ENCODE results near the gene CNOT6L.

CNOT6L gene

GRCh38 chr4:77714514-77714913 lies 104.7 kb downstream of the CNOT6L start:
- H3K4me1 ChIP-seq (ENCODE audit: low read depth, poor library complexity, severe bottlenecking) = peaks cover 6% of the 10 kb centered on the region
- no peak overlapping the region for H3K9ac ChIP-seq
- no peak overlapping the region for H3K4me2 ChIP-seq
- no peaks in the 10 kb centered on the region; the same call in 1 of the 2 replicates for H3K36me3 ChIP-seq (ENCODE audit: insufficient read depth)
- no peaks in the 10 kb centered on the region for H3K79me2 ChIP-seq (ENCODE audit: insufficient read depth, low read depth)
- no peak for TF ChIP-seq CTCF (conservative IDR thresholded peaks at IDR 0.05; ENCODE audit: low read depth, low read length)
- H3K27ac ChIP-seq = no peak overlapping the region
- no peak overlapping the region for H2AFZ ChIP-seq (ENCODE audit: low read depth)
- H4K20me1 ChIP-seq (ENCODE audit: insufficient read depth) = no peaks in the 10 kb centered on the region
- H3K27me3 ChIP-seq (ENCODE audit: insufficient read depth, low read depth) = no peaks in the 10 kb centered on the region
- no peak overlapping the region for H3K4me3 ChIP-seq (IDR thresholded peaks at IDR 0.05; ENCODE audit: insufficient read depth, low read depth, low read length)

- H3K9ac ChIP-seq = no peak overlapping the region
- H4K20me1 ChIP-seq (ENCODE audit: insufficient read depth) = no peaks in the 10 kb centered on the region
- H3K4me1 ChIP-seq (ENCODE audit: low read depth, poor library complexity, severe bottlenecking) = no peaks in the 10 kb centered on the region
- H3K4me3 ChIP-seq (IDR thresholded peaks at IDR 0.05; ENCODE audit: insufficient read depth, low read depth, low read length) = no peak overlapping the region
- H3K27ac ChIP-seq = no peak overlapping the region
- H3K27me3 ChIP-seq (ENCODE audit: insufficient read depth, low read depth) = no peaks in the 10 kb centered on the region
- TF ChIP-seq CTCF (conservative IDR thresholded peaks at IDR 0.05; ENCODE audit: low read depth, low read length) = no peak
- no peaks in the 10 kb centered on the region; the same call in 1 of the 2 replicates for H3K36me3 ChIP-seq (ENCODE audit: insufficient read depth)
- H3K79me2 ChIP-seq (ENCODE audit: insufficient read depth, low read depth) = no peaks in the 10 kb centered on the region
- no peak overlapping the region for H2AFZ ChIP-seq (ENCODE audit: low read depth)
- no peak overlapping the region for H3K4me2 ChIP-seq
Measured at GRCh38 chr4:77713884-77714283, 105.3 kb downstream of the CNOT6L start.

- H3K27me3 ChIP-seq (ENCODE audit: insufficient read depth, low read depth) = no peaks in the 10 kb centered on the region
- no peak overlapping the region for H3K4me3 ChIP-seq (IDR thresholded peaks at IDR 0.05; ENCODE audit: insufficient read depth, low read depth, low read length)
- no peak for TF ChIP-seq CTCF (conservative IDR thresholded peaks at IDR 0.05; ENCODE audit: low read depth, low read length)
- H3K4me2 ChIP-seq = no peak overlapping the region
- no peak overlapping the region for H2AFZ ChIP-seq (ENCODE audit: low read depth)
- no peaks in the 10 kb centered on the region for H3K79me2 ChIP-seq (ENCODE audit: insufficient read depth, low read depth)
- no peak overlapping the region for H3K27ac ChIP-seq
- H3K4me1 ChIP-seq (ENCODE audit: low read depth, poor library complexity, severe bottlenecking) = no peaks in the 10 kb centered on the region
- no peaks in the 10 kb centered on the region for H4K20me1 ChIP-seq (ENCODE audit: insufficient read depth)
- H3K9ac ChIP-seq = no peak overlapping the region
- H3K36me3 ChIP-seq (ENCODE audit: insufficient read depth) = no peaks in the 10 kb centered on the region; the same call in 1 of the 2 replicates
Measured at GRCh38 chr4:77712675-77713074, 106.5 kb downstream of the CNOT6L start.

- TF ChIP-seq CTCF (conservative IDR thresholded peaks at IDR 0.05; ENCODE audit: low read depth, low read length) = no peak
- Histone ChIP-seq H2AFZ (ENCODE audit: low read depth) (no peak overlapping the region), H3K9ac (no peak overlapping the region), H4K20me1 (ENCODE audit: insufficient read depth) (no peaks in the 10 kb centered on the region), H3K4me2 (no peak overlapping the region), H3K79me2 (ENCODE audit: insufficient read depth, low read depth) (no peaks in the 10 kb centered on the region), H3K27ac (no peak overlapping the region), H3K27me3 (ENCODE audit: insufficient read depth, low read depth) (no peaks in the 10 kb centered on the region), H3K36me3 (ENCODE audit: insufficient read depth) (no peaks in the 10 kb centered on the region; the same call in 1 of the 2 replicates), H3K4me3 (IDR thresholded peaks at IDR 0.05; ENCODE audit: insufficient read depth, low read depth, low read length) (no peak overlapping the region), H3K4me1 (ENCODE audit: low read depth, poor library complexity, severe bottlenecking) (no peaks in the 10 kb centered on the region)
Measured at GRCh38 chr4:77711469-77711868, 107.7 kb downstream of the CNOT6L start.

All from KMS-11 (cell line).